ENCODE measurements around the gene ASIC2.

Gene ASIC2

DNA sequence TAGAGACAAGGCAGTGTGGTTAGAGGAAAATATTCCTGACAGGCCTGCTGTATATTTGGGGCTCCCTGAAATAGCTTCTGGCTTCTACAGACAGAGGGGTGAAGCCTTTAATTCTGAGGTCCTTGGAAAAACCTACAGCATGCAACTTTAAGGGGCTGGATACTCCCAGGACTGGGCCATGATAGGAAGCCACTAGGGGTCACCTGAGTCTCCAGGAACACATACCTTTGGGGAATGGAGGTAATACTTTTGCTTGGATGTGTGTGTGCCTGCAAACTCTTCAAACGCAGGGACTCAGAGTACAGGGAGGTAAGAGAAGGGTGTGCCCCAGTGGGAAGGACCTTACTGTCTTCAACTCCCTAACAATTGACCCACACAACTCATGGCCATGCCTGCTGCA lies 4.1 kb downstream of the ASIC2 start:
- no peak for DNase-seq (ENCODE audit: low read depth in 1 of 2, low spot score in 1 of 2)

DNA sequence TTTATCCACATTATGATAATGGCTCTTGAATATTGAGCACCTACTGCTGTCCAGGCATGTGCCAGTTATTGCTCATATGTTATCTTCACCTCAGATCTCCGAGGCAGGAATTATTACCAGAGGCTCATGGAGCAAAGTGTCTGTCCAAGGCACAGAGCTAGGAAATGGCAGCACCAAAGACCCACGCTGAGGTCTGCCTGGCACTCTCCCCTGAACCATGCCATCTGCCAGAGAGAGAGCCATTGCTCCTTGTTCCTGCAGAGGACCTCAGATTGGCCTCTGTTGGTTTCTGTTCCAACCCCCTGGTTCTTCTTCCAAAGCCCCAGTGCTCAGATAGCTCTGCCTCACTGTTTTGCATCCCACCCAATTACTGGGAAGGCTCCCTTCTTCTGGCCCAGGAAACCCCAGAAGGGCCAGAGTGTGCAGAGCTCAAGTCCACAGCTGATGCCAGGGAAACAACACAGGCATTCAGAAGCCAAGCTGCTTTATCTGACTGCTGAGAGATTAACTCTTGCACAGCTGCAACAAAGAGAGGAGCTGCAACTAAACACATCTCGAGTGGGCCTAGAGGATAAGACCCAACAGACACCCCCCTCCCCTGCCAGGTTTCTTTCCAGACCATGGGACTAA lies 5.9 kb downstream of the ASIC2 start:
- DNase-seq (ENCODE audit: low read depth in 1 of 2, low spot score in 1 of 2) = no peak

- no peak for DNase-seq (ENCODE audit: low read depth in 1 of 2, low spot score in 1 of 2)
Observed at GRCh38 chr17:33285413-33285812, 7.7 kb downstream of the ASIC2 start.

- DNase-seq (ENCODE audit: low read depth in 1 of 2, low spot score in 1 of 2) = no peak
Observed at GRCh38 chr17:33284022-33284421, 9.1 kb downstream of the ASIC2 start.

GRCh38 chr17:33280162-33280943 lies 12.7 kb downstream of the ASIC2 start:
- DNase-seq (ENCODE audit: low read depth in 1 of 2, low spot score in 1 of 2) = no peak

DNA sequence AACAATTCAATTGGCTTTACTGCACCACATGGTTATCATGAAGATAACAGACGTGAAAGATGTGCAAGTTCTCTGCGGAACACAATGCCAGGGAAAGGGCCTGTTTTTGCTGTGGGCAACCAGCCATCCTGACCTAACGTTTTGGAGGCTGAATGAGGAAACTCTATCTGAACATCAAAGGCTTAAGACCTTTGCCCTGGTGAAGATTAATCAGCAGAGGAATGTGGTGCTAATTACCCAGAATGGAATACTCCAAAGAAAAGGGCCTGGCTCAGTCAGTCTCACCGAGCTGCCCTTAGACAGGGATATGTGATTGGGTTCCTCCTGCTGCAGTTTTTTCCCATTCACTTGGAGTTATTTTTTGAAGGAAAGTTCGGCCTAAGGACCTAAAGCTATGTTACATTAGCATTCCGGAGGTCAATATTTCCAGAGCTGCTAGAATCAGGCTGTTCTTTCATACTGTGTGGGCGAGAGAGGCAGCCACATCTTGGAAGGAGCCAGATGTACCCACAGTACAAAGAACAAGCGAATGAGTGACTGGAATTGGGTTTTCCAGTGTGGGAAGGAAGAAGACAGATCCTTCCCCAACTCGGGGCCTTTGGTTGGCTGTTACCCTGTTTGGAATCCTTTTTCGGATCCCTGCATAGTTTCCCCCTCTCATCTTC lies 15.5 kb downstream of the ASIC2 start:
- no peak for DNase-seq (ENCODE audit: low read depth in 1 of 2, low spot score in 1 of 2)

GRCh38 chr17:33273743-33274410 lies 19.2 kb downstream of the ASIC2 start:
- no peak for DNase-seq (ENCODE audit: low read depth in 1 of 2, low spot score in 1 of 2)

GRCh38 chr17:33273271-33273670 lies 19.8 kb downstream of the ASIC2 start:
- no peak for DNase-seq (ENCODE audit: low read depth in 1 of 2, low spot score in 1 of 2)

- DNase-seq (ENCODE audit: low read depth in 1 of 2, low spot score in 1 of 2) = no peak
Observed at GRCh38 chr17:33272438-33272837, 20.7 kb downstream of the ASIC2 start.

DNA sequence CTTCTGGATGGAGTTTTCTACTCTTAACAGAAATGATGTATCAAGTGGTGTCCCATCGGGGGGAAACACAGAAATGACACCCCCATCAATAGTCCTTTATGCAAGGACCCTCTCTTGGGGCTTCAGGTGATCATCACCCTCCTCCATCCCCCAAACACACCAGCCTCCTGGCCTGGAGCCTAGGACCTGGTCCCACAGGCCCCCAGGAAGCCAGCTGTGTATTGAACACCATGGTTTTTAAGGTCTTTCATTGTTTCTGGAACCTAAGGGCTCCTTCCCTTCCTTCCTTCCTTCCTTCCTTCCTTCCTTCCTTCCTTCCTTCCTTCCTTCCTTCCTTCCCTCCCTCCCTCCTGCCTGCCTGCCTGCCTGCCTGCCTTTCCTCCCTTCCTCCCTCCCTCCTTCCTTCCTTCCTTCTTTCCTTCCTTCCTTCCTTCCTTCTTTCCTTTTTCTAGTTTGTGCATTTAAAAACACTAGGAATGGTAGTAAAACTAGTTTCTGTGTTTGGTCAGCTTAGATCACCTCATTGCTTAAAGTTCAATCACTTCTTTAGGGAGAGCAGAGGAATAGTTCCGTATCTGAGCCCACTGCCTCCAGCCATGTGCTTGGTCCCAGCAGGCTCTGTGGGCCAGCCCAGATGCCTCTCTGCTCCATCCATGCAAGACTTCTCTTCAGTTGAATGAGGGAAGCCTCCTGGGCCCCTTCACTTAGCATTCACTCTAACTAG lies 23.6 kb downstream of the ASIC2 start:
- DNase-seq (ENCODE audit: low read depth in 1 of 2, low spot score in 1 of 2) = no peak

DNA sequence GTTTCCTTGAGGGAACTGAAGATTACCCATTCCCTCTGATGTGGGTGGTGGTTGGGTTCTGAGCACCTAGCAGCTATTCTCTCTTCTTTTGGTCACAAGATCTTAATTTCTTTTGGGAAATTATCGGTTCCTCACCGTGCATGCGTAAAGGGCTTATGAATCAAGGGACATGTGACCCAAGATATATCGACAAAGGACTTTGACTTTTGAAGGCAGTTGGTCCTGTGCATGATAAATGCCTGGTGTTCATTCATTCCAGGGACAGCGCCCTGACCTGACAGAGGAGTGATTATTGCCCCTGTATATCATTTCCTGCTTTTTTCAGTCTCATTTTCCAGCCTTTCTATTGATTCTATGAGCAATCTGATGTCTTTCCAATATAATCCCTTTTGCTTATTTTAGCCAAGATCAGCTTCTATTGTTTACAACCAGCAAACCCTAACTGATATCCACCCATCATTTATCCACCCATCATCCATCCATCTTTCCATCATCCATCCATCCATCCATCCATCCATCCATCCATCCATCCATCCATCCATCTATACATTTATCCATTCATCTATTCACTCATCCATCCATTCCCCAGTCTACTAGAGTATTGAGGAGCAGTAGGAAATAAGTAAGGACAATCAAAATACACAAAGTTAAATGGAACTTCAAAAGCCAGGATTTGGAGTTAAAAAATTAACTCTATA lies 25.1 kb downstream of the ASIC2 start:
- no peak for DNase-seq (ENCODE audit: low read depth in 1 of 2, low spot score in 1 of 2)

DNA sequence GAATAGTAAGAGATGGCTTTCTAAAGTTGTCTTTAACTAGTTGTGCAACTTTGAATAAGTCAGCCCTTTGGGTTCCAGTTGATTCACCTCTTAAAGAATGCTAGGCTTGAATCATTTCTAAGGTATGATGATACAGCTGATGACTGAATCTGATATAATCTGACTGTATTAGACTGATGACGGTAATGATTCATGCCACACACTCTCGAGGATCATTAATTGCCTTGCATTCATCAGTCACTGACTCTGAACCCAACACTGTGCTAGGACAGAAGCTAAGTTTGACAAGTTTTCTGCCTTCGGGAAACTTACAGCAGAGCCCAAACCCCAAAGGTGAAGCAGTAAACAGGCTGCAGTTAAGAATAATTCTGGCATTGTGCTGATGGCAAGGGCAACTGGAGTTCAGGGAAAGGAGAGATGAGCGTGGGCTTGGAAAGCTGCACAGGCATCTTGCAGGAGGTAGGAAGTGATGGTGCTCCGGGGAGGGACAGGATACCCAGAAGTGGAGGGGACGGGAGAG lies 25.8 kb downstream of the ASIC2 start:
- DNase-seq (ENCODE audit: low read depth in 1 of 2, low spot score in 1 of 2) = no peak

GRCh38 chr17:33266611-33267010 lies 26.5 kb downstream of the ASIC2 start:
- DNase-seq (ENCODE audit: low read depth in 1 of 2, low spot score in 1 of 2) = no peak

DNA sequence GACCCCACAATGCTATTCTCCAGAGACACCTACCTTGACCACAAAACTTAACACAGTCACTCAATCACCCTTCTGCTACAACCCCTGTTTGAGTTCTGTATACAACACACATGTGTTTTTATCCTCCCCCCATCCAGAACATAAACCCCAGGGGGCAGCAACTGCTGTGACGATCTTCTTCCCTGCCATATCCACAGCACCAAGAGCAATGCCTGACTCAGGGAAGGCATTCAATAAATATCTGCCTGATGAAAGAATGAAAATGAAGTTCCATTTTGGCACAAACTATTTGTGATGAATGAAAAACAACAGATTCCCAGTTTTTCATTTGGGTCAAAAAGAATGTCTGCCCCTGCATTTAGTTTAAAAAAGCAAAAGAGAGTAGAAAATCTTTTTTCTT lies 27.0 kb downstream of the ASIC2 start:
- no peak for DNase-seq (ENCODE audit: low read depth in 1 of 2, low spot score in 1 of 2)

DNA sequence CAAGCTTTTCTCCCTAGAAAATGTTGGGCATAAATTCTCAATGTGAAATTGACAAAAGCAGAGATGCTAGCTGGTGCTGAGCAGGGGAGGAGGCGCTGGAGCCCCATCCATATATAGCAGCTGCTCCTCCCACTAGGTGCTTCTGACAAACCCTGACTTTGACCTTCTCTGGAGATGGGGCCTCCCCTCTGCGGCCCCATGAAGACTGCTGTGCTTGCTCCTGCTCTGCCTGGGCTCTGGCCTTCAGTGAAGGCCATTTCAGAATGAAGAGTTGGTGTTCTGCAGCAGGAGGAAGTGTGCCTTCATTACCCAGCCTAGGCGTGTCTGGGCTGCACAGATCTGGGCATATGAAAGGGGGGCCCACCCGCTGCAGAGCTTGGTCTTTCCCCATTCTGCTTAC lies 29.7 kb downstream of the ASIC2 start:
- no peak for DNase-seq (ENCODE audit: low read depth in 1 of 2, low spot score in 1 of 2)

DNA sequence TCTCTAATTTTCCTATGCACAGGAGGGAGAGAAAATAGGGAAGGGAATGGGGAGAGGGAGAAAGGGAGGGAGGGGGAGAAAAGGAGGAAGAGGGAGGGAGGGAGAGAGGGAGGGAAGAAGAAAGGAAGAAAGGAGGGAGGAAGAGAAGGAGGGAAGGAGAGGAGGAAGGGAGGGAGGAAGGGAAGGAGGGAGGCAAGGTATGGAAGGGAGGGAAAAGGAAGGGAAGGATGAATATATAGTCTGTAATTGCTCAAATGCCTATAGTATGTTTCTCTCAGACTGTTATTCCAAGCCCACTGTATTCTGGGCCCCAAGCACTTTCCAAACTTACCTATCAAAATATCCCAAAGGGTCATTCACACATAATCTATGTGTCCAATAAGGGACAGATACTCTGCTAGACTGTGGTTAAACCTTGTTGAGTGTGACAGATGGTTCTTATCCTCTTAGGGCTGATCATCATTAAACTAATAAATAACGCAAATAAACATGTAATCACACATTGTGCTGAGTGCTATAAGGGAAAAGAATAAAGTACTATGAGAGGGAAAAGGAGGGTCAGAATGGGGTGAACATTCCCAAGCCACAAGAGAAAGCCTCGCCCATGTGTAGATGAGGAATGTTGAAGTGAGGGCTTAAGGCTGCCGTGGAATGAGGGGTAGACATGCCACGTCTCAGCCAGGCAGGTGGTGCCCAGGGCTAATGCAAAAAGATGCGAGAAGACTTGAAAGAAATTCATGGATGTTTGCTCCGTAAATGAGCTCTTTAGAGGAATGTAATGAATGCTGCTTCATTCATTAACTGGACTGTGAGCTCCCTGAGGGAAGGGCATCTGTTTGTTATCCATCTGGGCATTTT lies 30.6 kb downstream of the ASIC2 start:
- DNase-seq (ENCODE audit: low read depth in 1 of 2, low spot score in 1 of 2) = no peak

- DNase-seq (ENCODE audit: low read depth in 1 of 2, low spot score in 1 of 2) = no peak
Observed at GRCh38 chr17:33261820-33262219, 31.3 kb downstream of the ASIC2 start.

- no peak for DNase-seq (ENCODE audit: low read depth in 1 of 2, low spot score in 1 of 2)
Observed at GRCh38 chr17:33260638-33261037, 32.5 kb downstream of the ASIC2 start.

GRCh38 chr17:33258296-33258695 lies 34.8 kb downstream of the ASIC2 start:
- no peak for DNase-seq (ENCODE audit: low read depth in 1 of 2, low spot score in 1 of 2)

Data from activated CD4-positive, alpha-beta T cell treated with anti-CD3 and anti-CD28 coated beads, Interleukin-2, amount 50 U/mL, for 24 hours (primary cell).